Esophagus squamous epithelium (tissue), 5 donors: ENCODE measurements around the gene OPN5. TPM values are rescaled to one million over a fixed set of nuclear protein-coding genes. Genes with fewer than 3 reads are reported as not detected.

Experiments
- DNase-seq: peaks from one replicate; lab custom pipeline; 2025; lab: John Stamatoyannopoulos, UW
- H3K27ac ChIP-seq, 4 donors: fragments of 200-600 bp; sonication (generic); one replicate each; pipeline ENCODE4 v1.5.1; 2016 to 2019; ENCODE audit warnings: mild to moderate bottlenecking in 1 of 4
- H3K27me3 ChIP-seq, 4 donors: fragments of 200-600 bp; sonication (generic); 1 replicate in 3 of 4; 2 replicates in 1 of 4; pipeline versions ENCODE4 v1.5.1 to v1.6.0; 2017 to 2021; ENCODE audit warnings: antibody characterized with exemption in 1 of 4
- H3K36me3 ChIP-seq, 3 donors: fragments of 200-600 bp; sonication (generic); one replicate each; pipeline ENCODE4 v1.5.1; 2016 to 2019
- H3K4me1 ChIP-seq, 3 donors: fragments of 200-600 bp; sonication (generic); one replicate each; pipeline ENCODE4 v1.5.1; 2017 to 2019
- H3K4me3 ChIP-seq, 4 donors: fragments of 200-600 bp; sonication (generic); 1 replicate in 3 of 4; 2 replicates in 1 of 4; pipeline ENCODE4 v1.5.1; 2016 to 2019; ENCODE audit warnings: mild to moderate bottlenecking in 2 of 4, moderate library complexity in 1 of 4
- H3K9me3 ChIP-seq, 3 donors: fragments of 200-600 bp; sonication (generic); one replicate each; pipeline ENCODE4 v1.5.1; 2016 to 2019
- CTCF ChIP-seq, 6 experiments: fragments of 450-650 bp in 4 of 6; fragments of 200-600 bp in 2 of 6; sonication (generic) in 2 of 6; IDR thresholded peaks; one replicate each; pipeline ENCODE4 v1.5.1; 2016 to 2019; ENCODE audit warnings: antibody characterized with exemption in 6 of 6, mild to moderate bottlenecking in 4 of 6, moderate library complexity in 4 of 6
- POLR2A ChIP-seq, 4 donors: fragments of 450-650 bp; IDR thresholded peaks; one replicate each; pipeline ENCODE4 v1.6.1; 2017; ENCODE audit warnings: antibody characterized with exemption in 4 of 4, mild to moderate bottlenecking in 4 of 4, moderate library complexity in 3 of 4
- WGBS, 2 donors: methylation state at CpG; one replicate each; pipeline ENCODE4 v1.1.5; 2018; 5-methylcytosine and 5-hydroxymethylcytosine counted together
- intact Hi-C: fragments of 100-400 bp; cut with DNase I; formaldehyde crosslinking; loops from one replicate; pipeline ENCODE4 v1.15.0; 2022
- total RNA-seq, 4 donors: library from RNA; depleted of rRNA; stranded (reverse); fragments of >200 nt; gene quantifications; one replicate each; pipeline ENCODE4 v1.1.0, GENCODE V29; 2016
- donor health status: DM: yes; HTN: yes; CAD: no.

The OPN5 gene
- total RNA-seq, 4 donors from 2014 or later: not detected

GRCh38 chr6:47772359-47772758 lies 9.5 kb upstream of the OPN5 start:
- TF ChIP-seq POLR2A (IDR thresholded peaks at IDR 0.05): no peak
- TF ChIP-seq CTCF (IDR thresholded peaks at IDR 0.05): no peak
- Histone ChIP-seq H3K4me1 (no peaks in the 10 kb centered on the region), H3K27me3 (no peaks in the 10 kb centered on the region), H3K36me3 (no peaks in the 10 kb centered on the region), H3K27ac (no peak overlapping the region), H3K4me3 (no peak overlapping the region), H3K9me3 (no peaks in the 10 kb centered on the region)
- intact Hi-C loops: loop anchor here (10.0 kb wide), 1 partner anchor 148 kb away; no protein-coding TSS in a partner anchor
- WGBS, 2 donors: 72 to 79% methylated on average over 2 of the region's 2 CpGs
- DNase-seq: no peak

GRCh38 chr6:47773005-47773404 lies 8.8 kb upstream of the OPN5 start:
- Histone ChIP-seq H3K27ac (no peak overlapping the region), H3K36me3 (no peaks in the 10 kb centered on the region), H3K4me1 (no peaks in the 10 kb centered on the region), H3K9me3 (no peaks in the 10 kb centered on the region), H3K4me3 (no peak overlapping the region), H3K27me3 (no peaks in the 10 kb centered on the region)
- intact Hi-C loops: loop anchor here (10.0 kb wide), 1 partner anchor 148 kb away; no protein-coding TSS in a partner anchor
- whole genome bisulfite sequencing, 2 donors: 82 to 87% methylated on average over 5 of the region's 5 CpGs
- DNase-seq: no peak
- TF ChIP-seq POLR2A (IDR thresholded peaks at IDR 0.05): no peak
- no peak for TF ChIP-seq CTCF (IDR thresholded peaks at IDR 0.05)

DNA sequence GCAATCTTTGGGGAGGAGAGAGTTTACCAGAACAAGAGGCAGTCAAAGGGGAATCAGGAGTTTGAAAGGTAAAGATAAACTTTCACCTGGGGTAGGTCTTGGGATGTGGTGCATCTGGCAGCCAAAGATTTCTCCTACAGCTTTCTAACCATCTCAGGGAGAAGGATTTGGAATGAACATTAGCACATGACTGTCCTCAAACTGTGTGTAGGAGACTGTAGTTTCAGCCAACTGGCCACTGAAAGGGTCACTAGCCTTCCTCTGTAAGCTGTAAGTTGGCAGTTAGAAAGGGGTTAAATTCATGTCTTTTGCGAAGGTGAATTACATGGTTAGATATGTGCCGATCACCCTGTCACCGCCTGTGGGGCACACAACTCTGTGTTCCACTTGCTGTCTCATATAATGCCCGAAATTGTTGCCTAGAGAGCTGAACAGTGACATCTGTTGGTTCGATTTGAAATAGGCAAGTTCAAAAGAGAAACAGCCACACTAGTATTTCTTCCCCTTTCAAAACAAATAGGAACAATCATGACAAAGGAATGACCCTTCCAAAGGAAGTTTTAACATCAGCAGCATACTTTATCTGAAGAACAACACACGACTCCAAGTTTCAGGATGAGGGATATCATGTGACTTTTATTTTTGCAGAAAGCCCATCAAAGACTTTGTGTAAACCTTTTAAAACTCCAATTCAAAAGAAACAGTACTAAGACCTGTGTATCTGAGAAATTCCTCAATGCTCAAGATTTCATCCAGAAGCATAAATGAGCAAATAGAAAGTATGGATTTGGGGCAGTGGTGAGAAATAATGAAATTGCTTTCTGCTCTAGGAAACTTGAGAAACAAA lies 1.1 kb upstream of the OPN5 start:
- H3K4me1 ChIP-seq: peaks cover 0 to 4% (median 3%) of the 10 kb centered on the region in 3 donors
- peak in 5 of 6 experiments; percentile 45 to 76 (median 49) for TF ChIP-seq CTCF (IDR thresholded peaks at IDR 0.05)
- TF ChIP-seq POLR2A (IDR thresholded peaks at IDR 0.05): no peak
- DNase-seq: no peak
- H3K9me3 ChIP-seq: no peaks in the 10 kb centered on the region
- H3K36me3 ChIP-seq: no peaks in the 10 kb centered on the region
- H3K27me3 ChIP-seq: no peaks in the 10 kb centered on the region
- no peak overlapping the region for H3K4me3 ChIP-seq
- no peak overlapping the region for H3K27ac ChIP-seq
- WGBS, 2 donors: 0 to 1% methylated on average over 5 to 6 of the region's 6 CpGs
- intact Hi-C loops: no loop called here

DNA sequence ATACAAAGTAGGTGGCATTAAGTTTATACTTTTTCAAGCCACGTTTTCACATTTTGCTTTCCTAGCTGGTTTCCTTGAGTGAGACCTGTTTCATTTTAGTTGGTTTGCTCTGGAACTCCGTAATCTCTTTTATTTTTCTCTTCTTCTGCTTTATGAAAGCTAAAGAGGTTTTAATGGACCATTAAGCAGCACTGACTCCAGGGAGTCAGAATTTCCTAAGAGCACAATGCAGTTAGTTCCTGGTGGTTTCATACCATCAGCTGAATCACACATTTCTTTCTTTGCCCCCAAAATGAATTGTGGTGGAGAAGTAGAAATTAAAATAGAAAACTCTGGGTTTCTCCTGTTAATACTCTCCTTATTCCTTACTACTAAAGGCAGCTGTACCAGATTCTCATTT lies 3.4 kb downstream of the OPN5 start:
- Histone ChIP-seq H3K9me3 (no peaks in the 10 kb centered on the region), H3K27me3 (peaks cover 0 to 15% (median 0%) of the 10 kb centered on the region in 4 donors), H3K36me3 (no peaks in the 10 kb centered on the region), H3K4me1 (peaks cover 0 to 21% (median 3%) of the 10 kb centered on the region in 3 donors), H3K4me3 (no peak overlapping the region), H3K27ac (no peak overlapping the region)
- intact Hi-C loops: no loop called here
- TF ChIP-seq CTCF (IDR thresholded peaks at IDR 0.05): no peak
- TF ChIP-seq POLR2A (IDR thresholded peaks at IDR 0.05): no peak
- 63 to 75% methylated on average over 2 of the region's 2 CpGs for WGBS, 2 donors
- DNase-seq: no peak
